GM03348 (cell line): Measurements from ENCODE around the gene SLC25A23.

Source experiments
- DNase-seq: peaks from one replicate; pipeline ENCODE4 v3.0.0; 2012; ENCODE audit warnings: low spot score

The SLC25A23 gene

DNA sequence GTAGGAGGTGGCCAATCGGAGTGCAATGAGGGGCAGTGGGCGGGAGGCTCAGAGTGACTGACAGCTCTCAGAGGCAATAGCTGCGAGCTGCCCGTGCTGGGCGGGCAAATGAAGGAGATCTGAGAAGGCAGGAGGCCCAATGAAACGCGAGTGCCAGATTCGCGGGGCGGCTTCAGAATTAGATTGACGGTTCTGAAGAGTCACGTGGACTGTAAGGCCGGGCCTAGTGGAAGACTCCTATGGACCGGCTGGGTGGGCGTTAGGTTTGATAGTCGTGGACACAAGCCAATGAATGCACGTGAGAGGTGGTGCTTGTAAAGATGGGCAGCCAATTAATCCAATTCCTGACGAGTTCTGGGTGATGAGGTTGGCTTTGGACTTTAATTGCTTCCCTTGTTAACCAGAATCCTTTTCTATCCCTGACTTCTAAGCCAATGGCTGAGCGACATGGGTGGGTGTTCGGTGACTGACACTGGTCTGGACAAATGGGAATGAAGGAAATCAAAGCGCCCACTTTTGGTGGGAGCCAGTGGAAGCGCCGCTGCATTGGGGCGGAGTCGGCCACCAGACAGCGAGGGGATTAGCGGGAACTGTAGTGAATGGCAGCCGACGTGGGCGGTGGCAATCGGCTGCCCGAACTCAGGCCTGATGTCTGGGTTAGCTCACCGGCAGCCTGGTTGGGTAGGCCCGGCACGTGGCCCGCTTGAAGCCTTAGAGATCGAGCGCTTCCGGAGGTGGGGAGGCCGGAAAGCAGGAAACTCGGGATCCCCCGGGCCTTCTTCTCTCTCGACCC is 34.5 kb downstream of the SLC25A23 start:
- DNase-seq, result peak; percentile 95

DNA sequence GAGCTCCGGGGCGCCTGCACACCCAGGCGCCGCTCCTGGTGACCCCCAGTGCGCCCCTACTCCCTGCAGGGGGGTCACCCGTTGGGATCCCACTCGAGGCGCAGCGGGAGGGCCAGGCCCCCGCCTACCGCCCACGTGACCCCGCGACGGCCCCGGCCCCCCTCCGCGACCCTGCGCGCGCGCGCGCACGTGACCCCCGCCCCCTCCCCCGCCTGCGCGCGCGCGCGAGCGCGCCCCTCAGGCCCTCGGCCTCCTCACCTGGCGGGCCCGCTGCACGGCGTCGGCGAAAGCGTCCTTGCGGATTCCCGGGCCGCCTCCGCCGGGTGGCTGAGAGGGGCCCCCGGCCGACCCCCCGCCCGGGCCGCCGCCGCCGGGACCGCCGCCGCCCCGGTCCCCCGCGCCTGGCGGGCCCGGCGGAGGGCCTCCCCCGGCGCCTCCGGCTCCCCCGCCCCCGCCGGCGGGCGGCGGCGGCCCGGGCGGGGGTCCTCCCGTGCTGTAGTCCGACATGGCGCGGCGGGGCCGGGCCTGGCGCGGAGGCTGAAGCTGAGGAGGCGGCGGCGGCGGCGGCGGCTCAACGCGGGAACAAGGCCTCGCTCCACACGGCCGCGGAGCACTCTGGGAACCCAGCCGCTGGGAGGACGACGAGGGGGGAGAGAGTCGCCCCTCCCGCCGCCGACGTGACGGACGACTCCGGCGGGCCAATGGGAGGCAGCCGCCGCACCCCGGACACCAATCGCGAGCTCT is 35.2 kb downstream of the SLC25A23 start, which contains the start of gene KHSRP:
Gene KHSRP (minus strand): TSS at position 617 of the 744 bp plus-strand sequence. CDS start 110 bp downstream, at position 507.
- DNase-seq, result peak; percentile 99

DNA sequence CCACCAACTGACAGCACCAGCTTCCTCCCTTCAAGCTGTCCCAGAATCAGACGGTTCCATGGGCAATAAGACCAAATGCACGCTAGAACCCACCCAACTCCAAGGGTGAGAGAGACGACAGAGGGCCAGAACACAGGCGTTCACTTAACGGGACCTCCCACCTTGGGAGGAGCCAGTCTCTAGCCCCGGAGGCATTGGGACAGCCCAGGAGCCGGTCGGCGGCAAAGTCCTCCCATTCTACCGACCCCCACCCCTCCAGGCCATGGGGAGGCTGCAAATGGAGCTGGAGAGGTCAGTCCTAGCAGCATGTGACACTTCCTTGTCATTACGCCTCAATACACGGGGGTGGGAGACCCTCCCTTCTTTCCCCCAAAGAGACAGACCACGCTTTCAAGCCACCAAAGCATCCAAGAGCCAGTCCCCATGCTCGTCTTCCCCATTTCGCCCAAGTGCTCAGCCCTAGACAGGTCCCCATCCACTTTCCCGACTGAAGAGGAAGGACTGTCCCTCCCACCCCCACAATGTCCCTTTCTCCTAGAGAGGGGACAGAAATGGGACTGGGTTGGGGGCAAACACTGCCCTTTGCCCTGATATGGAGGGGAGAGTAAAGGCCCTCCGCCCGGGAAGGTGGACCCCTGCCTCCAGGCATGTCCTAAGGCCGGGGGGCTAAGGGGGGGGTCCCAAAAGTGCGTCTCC is 35.9 kb downstream of the SLC25A23 start:
- peak; percentile 82 for DNase-seq

DNA sequence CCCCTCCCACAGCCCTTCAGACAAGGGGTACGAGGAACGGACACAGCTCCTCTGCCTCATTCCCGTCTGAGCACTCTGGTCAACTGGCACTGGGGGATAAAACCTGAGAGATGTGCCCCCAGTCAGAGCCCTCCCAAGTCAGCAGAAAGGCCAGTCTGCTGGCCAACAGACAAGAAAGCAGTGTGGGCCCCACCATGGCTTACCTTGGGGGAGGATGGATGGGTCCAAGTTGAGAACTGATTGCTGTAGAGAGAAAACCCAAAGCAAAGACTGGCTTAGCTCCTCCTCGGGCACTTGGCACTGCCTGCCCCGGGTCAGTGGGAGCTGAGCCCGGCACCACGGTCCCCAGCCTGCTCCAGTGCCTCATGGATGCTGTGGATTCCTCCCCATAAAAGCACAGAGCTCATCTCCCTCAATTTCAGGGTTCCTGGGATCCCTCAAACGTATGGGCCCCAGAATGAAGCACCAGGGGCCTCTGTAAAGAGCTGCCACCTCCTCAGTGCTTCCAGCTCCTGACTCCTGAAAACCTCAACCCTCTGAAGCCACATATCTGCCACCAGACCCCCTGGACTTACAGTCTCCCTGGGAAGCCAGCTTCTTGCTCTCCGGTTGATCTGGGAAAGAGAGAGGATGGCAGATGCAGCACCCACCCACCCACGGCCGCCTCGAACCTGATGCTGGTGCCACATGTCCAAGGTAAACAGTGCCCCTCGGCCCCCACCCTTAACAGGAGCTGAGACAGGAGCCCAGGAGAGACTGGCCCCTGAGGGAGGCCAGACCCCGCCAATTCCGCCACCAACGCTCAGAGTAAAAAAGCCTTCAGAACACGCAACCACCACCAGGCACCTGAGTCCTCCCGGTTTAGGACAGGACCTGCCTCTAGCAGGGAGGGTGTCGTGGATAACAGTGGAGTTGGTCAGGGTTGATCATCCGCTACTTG is 38.2 kb downstream of the SLC25A23 start:
- no peak for DNase-seq

DNA sequence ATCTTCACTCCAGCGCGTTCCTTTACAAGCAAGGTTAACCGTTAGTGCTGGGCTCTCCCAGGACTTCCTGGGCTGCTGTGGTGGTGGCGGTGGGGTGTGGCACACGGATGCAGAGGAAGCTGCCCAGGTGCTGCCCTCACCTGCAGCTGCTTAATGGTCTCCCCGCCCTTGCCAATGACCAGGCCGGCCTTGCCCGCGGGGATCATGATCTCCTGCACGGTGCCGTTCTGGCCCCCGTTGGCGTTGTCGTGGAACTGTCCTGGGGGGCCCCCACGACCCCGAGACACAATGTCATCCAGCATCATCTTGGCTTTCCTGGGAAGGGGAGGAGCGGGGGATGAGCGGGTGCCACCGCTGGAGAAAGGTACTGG is 41.0 kb downstream of the SLC25A23 start:
- no peak for DNase-seq

DNA sequence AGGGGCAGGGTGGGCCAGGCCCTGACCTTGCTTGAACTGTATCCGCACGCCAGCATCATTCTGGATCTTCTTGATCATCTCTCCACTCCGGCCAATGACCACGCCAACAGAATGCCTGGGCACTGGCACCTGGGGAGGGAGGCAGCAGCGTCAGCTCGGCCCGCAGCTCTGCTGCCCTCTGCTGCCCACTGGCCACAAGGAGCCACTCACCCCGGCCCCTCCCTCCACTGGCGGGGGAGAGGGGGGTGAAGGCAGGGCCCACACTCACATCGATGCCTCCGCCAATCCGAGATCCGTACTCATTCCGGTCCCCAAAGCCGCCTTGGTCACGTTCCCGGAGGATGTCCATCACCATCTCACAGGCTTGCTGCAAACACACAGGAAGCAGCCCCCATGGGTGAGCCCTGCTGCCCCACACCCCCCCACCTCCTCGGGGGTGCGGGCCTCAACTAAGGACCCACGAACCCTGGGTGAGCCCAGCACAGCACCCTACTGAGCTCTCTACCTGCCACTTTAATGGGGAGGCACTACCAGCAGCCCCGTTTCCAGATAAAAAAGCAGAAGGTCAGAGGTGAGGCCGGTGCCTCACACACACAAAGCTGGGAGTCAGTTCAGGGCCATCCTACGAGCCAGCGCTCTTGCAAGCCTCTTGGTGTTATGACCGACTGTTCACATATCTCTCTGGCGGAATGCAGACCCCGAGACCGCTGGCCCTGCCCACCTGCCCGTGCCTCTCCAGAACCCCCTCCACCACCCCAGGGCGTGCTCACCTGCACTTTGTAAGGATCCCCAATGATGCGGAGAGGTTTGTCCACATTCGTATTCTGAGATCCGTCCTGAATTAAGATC is 41.7 kb downstream of the SLC25A23 start:
- DNase-seq, result peak; percentile 33

DNA sequence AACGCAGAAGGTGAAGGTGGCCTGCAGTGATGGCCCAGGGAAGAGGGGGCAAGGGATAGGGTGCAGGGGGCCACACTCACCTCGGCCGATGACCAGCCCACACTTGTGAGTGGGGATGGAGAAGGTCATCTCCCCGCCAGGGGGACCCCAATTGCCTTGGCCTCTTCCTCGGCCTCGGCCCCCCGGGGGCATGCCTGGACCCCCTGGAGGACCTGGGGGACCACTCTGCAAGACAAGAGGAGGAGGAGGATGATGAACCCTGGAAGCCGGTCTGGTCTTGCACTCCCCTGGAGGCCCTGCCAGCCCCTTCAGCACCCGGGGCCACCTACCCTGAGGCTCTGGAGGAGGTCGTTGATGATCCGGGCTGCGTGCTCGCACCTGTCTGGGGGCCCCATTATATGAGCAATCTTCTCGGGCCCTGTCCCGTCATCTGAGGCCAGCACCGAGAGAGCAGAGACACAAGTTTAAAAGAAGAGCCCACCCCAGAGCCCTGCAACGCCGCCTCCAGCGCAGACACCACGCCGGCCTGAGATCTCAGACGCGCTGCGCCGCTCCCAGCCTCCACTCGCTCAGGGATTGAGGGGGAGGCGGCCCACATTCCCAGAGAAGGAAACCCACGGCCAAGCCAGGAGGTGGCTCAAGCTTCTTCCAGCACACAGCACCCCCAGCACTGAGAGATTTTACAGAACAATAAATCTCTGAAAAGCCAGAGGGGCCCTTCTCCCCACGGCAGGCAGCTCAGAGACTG is 42.8 kb downstream of the SLC25A23 start:
- DNase-seq, result no peak

DNA sequence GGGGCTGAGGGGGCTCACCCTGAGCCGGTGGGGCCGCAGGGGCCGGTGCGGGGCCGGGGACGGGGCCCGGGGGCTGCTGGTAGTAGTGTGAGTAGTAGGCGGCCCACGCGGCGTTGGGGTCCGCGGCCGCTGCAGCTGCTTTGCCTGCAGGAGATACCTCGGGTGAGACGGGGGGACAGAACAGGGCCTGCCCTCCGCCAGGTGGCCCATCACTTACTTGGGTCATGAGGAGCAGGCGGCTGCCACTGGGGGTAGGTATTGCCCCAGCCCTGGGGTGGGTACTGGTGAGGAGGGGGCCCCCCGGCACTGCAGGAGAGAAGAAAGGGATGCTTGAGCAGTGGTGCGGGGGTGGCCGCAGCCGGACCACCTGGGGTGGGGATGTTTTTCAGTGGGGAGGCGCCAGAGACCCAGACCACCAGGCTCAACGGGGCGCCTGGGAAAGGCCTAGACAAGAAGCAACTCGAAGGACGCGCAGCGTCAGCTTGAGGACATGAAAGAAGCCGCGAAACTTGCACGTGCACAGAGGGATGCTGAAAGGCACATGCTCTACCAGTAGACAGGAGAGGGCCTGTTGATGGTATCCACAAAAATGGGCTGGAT is 43.9 kb downstream of the SLC25A23 start:
- no peak for DNase-seq

DNA sequence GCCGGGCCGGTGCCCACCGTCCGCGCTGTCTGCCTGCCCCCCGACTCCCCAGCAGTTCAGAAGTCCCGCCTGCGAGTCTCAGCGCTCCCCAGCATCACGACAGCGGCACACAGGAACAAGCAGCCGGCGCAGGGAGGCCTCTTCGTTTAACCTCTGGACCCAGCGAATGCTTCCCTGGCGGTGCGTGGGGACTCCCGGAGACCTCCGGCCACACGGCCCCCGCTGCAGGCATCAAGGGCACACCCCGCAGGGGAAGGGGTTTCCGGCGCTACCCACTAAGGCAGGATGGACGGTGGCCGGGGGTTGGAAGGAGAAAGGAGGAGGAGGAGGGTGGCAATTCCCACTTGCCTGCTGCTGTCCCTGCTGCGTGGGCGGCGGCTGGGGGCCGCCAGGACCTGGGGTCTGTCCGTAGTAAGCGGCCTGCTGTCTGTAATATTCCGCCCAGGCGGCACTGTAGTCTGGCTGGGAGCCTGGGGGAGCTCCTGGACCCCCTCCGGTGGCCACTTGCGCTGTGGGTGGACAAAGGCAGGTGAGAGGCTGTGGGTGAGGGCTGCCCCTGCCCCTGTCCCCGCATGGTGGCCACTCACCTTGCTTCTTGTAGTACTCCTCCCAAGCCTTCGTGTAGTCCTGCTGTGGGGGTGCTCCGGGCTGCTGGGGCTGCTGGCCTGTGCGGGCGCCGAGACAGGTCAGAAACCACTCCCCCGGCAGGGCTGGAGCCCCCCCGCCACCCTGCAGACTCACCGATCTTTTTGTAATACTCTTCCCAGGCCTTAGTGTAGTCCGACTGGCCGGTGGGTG is 44.6 kb downstream of the SLC25A23 start:
- DNase-seq, result no peak

DNA sequence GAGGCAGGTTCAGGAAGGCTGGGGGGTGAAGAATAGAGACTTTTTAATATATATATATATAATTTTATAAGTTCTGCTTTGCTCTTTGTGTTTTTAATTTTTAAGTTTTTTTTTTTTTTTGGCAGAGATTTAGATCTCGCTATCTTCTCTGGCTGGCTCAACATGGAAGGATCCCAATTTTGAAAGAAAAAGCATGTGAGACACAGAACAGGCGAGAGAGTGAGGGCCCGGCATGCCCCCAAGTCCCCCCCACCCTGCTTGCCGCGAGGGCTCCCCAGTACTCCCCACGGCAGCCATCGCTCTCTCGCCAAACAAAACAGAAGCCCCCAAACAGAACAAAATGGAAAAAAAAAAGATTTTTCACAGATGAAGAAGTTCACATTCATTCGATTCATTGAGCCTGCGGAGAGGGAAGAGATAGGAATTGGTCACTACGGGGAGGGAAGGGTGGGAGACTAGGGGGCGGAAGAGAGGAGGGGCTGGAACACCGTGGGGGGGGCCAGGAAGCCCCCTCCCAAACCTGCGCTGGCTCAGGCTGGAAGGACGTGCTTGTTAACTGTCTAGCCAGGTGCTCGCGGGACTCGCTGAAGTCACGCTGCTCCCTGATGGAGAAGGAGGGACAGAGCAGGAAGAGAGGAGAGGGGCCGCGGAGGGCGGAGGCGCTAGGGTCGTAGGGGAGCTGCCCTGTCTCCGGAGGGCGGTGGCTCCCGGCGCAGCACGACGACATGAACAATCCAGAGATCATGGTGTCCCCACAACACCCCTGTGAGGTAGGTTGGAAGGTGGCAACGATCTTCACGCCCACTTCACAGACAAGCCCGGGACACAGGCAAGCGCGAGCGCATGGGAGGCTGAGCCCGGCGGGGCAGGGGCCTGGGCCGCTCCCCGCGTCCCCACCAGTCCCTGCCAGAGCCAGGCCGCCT is 45.6 kb downstream of the SLC25A23 start:
- DNase-seq, result no peak

DNA sequence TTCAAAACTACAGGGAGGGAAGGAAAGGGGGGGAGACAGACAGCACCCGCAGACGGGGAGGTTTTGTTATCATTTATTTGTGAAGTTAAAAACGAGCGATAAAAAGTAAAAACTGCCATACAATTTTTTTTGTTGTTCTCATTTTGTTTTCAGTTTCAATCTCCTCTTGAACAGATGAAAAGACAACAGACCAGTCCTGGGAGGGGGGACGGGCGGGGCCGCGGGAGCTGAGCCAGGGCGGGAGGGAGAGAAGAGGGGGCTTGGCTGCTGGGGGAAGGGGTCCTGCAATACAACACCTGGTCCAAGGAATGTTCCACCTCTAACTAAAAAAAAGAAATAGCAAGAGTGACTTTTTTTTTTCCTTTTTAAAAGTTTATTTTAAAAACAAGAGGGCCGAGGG is 46.3 kb downstream of the SLC25A23 start:
- DNase-seq, result no peak

DNA sequence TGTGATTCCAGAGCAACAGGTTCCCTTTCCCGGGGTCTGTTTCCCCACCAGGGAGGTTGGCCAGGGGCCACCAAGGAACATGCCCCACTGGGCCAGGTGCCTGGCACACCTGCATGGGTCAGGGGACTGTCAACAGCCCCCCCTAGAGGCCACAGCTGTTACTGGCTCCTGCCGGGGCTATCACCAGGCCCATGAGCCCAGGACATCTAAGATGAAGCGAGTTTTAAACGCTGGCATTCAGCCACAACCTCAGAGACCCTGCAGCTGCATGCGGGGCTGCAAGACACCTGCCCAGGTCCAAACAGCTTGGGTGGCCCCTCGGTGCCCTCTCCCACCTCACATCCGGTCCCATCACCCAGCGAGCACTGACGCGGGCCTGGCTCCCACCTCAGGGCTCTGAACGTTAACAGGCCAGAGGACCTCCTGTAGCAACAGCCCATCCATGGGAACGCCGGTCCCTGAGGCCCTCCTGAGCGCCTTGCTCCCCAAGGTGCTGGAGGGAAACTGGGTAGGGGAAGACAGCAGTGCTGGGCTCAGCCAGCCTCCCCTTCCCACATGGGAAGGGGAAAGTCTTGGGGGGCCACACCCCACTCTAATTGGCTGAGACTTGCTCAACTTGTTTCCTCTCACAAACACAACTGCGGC is 47.0 kb downstream of the SLC25A23 start:
- peak; percentile 31 for DNase-seq

DNA sequence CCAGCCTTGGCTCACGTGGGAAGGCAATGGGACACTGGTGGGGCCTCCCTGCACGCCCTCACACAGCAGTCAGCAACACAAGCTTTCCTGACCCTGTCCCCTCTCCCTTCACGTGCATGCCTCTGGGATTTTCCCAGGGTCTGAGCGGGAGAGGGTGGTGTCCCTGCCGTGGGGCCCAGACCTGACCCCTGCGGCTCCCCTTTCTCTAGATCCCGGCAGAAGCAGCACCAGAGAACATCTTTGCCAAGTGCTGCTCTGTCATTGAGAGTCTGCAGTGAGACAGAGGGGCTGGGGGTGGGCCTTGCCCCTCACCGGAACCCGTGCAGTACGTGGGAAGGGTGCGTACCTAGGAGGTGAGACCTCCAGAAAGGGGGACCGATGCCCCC is 47.5 kb downstream of the SLC25A23 start:
- no peak for DNase-seq

DNA sequence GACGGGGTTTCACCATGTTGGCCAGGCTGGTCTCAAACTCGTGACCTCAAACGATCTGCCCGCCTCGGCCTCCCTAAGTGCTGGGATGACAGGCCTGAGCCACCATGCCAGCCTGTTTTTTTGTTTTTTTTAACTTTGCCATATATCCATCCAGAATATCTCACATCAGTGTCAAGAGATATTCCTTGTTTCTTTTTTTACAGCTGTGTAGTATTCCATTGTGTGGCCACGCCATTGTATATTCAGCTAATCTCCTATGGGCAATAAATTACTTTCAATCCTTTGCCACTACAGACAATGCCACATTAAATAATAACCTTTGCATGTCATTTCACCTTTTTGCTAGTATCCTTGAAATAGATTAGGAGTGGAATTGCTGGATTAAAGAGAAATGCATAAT is 50.2 kb downstream of the SLC25A23 start:
- no peak for DNase-seq

DNA sequence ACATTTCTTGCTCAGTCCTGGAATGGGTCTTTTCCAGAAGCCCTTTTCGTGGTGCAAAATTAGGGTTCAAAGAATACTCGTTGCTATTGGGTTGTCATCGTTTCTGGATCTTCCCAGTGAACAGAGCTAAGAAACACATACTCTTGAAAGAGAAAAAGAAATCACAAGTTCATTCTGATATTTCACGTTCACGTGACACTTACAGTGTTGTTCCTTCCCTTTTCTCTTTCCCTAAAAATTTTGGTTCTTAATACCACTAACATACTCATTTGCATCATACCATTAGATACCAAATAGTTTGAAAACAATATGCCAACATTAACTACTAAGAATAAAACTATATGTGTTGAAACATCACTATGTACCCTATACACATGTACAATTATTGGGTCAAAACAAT is 53.2 kb downstream of the SLC25A23 start:
- no peak for DNase-seq

DNA sequence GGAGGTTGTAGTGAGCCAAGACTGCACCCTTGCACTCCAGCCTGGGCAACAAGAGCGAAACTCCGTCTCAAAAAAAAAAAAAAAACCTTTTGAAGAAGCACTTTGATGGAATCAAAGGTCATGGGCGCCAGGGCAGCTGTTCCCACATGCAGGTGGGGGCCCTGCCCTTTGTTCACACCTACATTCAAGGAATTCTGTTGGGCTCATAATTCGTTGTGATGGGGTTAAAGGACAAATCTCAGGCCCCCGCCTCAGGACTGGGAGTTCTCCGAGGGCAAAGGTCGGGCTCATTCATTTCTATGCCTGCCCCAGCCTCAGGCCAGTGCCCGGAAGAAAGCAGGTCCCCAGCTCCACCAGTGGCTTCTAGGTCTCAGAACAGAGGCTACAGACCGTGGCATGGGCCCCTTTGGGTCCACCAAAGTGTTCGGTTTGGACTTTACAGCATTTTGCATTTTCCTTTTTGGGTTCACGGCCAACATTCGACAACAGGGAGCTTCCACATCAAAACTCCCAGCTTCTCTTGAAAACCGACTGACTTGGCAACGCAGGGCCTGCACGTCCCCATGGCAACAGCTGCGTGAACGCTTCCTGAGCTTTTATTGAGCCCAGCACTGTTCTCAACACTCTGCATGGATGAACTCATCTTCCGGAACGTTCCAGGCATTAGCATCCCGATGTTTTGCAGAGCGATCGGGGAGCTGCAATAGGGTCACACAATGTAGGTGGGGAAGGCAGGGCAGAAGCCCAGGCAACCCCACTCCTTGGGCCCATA is 56.6 kb downstream of the SLC25A23 start:
- DNase-seq, result peak; percentile 27
